ENCODE data around the gene RXFP1. TPM values are rescaled to one million over a fixed set of nuclear protein-coding genes. Genes with fewer than 3 reads are reported as not detected.
"Not testable (repeated sequence)": the region's sequence is repeated elsewhere in the genome, so short reads cannot be mapped to it uniquely, and the experiment has no call there.

RXFP1 gene
- total RNA-seq, 2 experiments from 2014 or later = not detected

GRCh38 chr4:158630893-158631292 is 109.2 kb downstream of the RXFP1 start:
- peaks cover 3% of the 10 kb centered on the region for H3K27me3 Mint-ChIP-seq
- no peaks in the 10 kb centered on the region for H3K36me3 Mint-ChIP-seq
- DNase-seq = no peak
- ChIA-PET POLR2A (no interaction called here), CTCF (no interaction called here)
- H3K4me3 Mint-ChIP-seq = no peak overlapping the region
- H3K4me1 Mint-ChIP-seq (ENCODE audit: low read depth) = no peaks in the 10 kb centered on the region
- H3K9me3 Mint-ChIP-seq = no peaks in the 10 kb centered on the region
- no peak overlapping the region for H3K27ac Mint-ChIP-seq
- intact Hi-C loops (cut with micrococcal nuclease) = no loop called here

- Mint-ChIP-seq H3K36me3 (no peaks in the 10 kb centered on the region), H3K4me1 (ENCODE audit: low read depth) (no peaks in the 10 kb centered on the region), H3K9me3 (no peaks in the 10 kb centered on the region), H3K4me3 (no peak overlapping the region), H3K27ac (no peak overlapping the region), H3K27me3 (peaks cover 3% of the 10 kb centered on the region)
- ChIA-PET CTCF (no interaction called here), POLR2A (no interaction called here)
- intact Hi-C loops (cut with micrococcal nuclease) = no loop called here
- no peak for DNase-seq
Observed at GRCh38 chr4:158636619-158637018, 114.9 kb downstream of the RXFP1 start.

GRCh38 chr4:158644356-158644755 is 122.7 kb downstream of the RXFP1 start:
- H3K4me3 Mint-ChIP-seq = no peak overlapping the region
- POLR2A ChIA-PET = no interaction called here
- intact Hi-C loops (cut with micrococcal nuclease) = no loop called here

GRCh38 chr4:158644760-158645159 is 123.1 kb downstream of the RXFP1 start:
- CTCF ChIA-PET = no interaction called here
- peaks cover 3% of the 10 kb centered on the region for H3K27me3 Mint-ChIP-seq
- no peaks in the 10 kb centered on the region for H3K9me3 Mint-ChIP-seq
- no peak overlapping the region for H3K27ac Mint-ChIP-seq
- no peak overlapping the region for H3K4me3 Mint-ChIP-seq
- intact Hi-C loops (cut with micrococcal nuclease) = no loop called here
- POLR2A ChIA-PET = no interaction called here
- H3K4me1 Mint-ChIP-seq (ENCODE audit: low read depth) = no peaks in the 10 kb centered on the region
- no peaks in the 10 kb centered on the region for H3K36me3 Mint-ChIP-seq
- DNase-seq = no peak

More at GRCh38 chr4:158644356-158644755, 122.7 kb downstream of the RXFP1 start:
- DNase-seq = no peak
- H3K4me1 Mint-ChIP-seq (ENCODE audit: low read depth) = no peaks in the 10 kb centered on the region
- peaks cover 3% of the 10 kb centered on the region for H3K27me3 Mint-ChIP-seq
- no peaks in the 10 kb centered on the region for H3K36me3 Mint-ChIP-seq
- no peak overlapping the region for H3K27ac Mint-ChIP-seq
- no peaks in the 10 kb centered on the region for H3K9me3 Mint-ChIP-seq
- CTCF ChIA-PET = no interaction called here

GRCh38 chr4:158649111-158649680 is 127.5 kb downstream of the RXFP1 start:
- intact Hi-C loops (cut with micrococcal nuclease) = no loop called here
- no peak overlapping the region for H3K27ac Mint-ChIP-seq
- H3K9me3 Mint-ChIP-seq = no peaks in the 10 kb centered on the region
- DNase-seq = no peak
- no peaks in the 10 kb centered on the region for H3K36me3 Mint-ChIP-seq
- H3K27me3 Mint-ChIP-seq = peaks cover 4% of the 10 kb centered on the region
- CTCF ChIA-PET = no interaction called here
- POLR2A ChIA-PET = no interaction called here
- H3K4me1 Mint-ChIP-seq (ENCODE audit: low read depth) = peaks cover 7% of the 10 kb centered on the region
- H3K4me3 Mint-ChIP-seq = no peak overlapping the region

- H3K4me3 Mint-ChIP-seq = no peak overlapping the region
Observed at GRCh38 chr4:158652920-158653319, 131.2 kb downstream of the RXFP1 start.

GRCh38 chr4:158656439-158656838 is 134.8 kb downstream of the RXFP1 start:
- H3K27ac Mint-ChIP-seq = no peak overlapping the region
- H3K27me3 Mint-ChIP-seq = no peaks in the 10 kb centered on the region
- H3K36me3 Mint-ChIP-seq = no peaks in the 10 kb centered on the region
- CTCF ChIA-PET = no interaction called here
- H3K4me3 Mint-ChIP-seq = no peak overlapping the region
- H3K9me3 Mint-ChIP-seq = no peaks in the 10 kb centered on the region
- POLR2A ChIA-PET = no interaction called here
- intact Hi-C loops (cut with micrococcal nuclease) = no loop called here
- DNase-seq = no peak
- H3K4me1 Mint-ChIP-seq (ENCODE audit: low read depth) = peaks cover 7% of the 10 kb centered on the region

More at GRCh38 chr4:158652920-158653319, 131.2 kb downstream of the RXFP1 start:
- H3K36me3 Mint-ChIP-seq = no peaks in the 10 kb centered on the region
- H3K9me3 Mint-ChIP-seq = no peaks in the 10 kb centered on the region
- H3K27ac Mint-ChIP-seq = no peak overlapping the region
- intact Hi-C loops (cut with micrococcal nuclease) = no loop called here
- ChIA-PET CTCF (no interaction called here), POLR2A (no interaction called here)
- no peak for DNase-seq
- peaks cover 7% of the 10 kb centered on the region for H3K4me1 Mint-ChIP-seq (ENCODE audit: low read depth)
- peaks cover 2% of the 10 kb centered on the region for H3K27me3 Mint-ChIP-seq

- no peaks in the 10 kb centered on the region for H3K27me3 Mint-ChIP-seq
- ChIA-PET POLR2A (no interaction called here), CTCF (interaction anchor here (1.6 kb wide), 1 partner anchor 10 kb away, joined by 4 read pairs; no protein-coding TSS in a partner anchor)
- DNase-seq = no peak
- no peaks in the 10 kb centered on the region for H3K9me3 Mint-ChIP-seq
- H3K4me3 Mint-ChIP-seq = no peak overlapping the region
- peaks cover 7% of the 10 kb centered on the region for H3K4me1 Mint-ChIP-seq (ENCODE audit: low read depth)
- no peak overlapping the region for H3K27ac Mint-ChIP-seq
- intact Hi-C loops (cut with micrococcal nuclease) = no loop called here
- no peaks in the 10 kb centered on the region for H3K36me3 Mint-ChIP-seq
Observed at GRCh38 chr4:158657291-158657690, 135.6 kb downstream of the RXFP1 start.

GRCh38 chr4:158663255-158663654 is 141.6 kb downstream of the RXFP1 start:
- intact Hi-C loops (cut with micrococcal nuclease); POLR2A ChIA-PET: not testable (repeated sequence)

GRCh38 chr4:158663707-158664625 is 142.3 kb downstream of the RXFP1 start:
- H3K27ac Mint-ChIP-seq; H3K4me3 Mint-ChIP-seq; H3K4me1 Mint-ChIP-seq (ENCODE audit: low read depth); CTCF ChIA-PET; H3K36me3 Mint-ChIP-seq; intact Hi-C loops (cut with micrococcal nuclease); H3K27me3 Mint-ChIP-seq; POLR2A ChIA-PET; DNase-seq; H3K9me3 Mint-ChIP-seq: not testable (repeated sequence)

More at GRCh38 chr4:158663255-158663654, 141.6 kb downstream of the RXFP1 start:
- H3K27ac Mint-ChIP-seq; H3K36me3 Mint-ChIP-seq; H3K4me1 Mint-ChIP-seq (ENCODE audit: low read depth); H3K9me3 Mint-ChIP-seq; H3K27me3 Mint-ChIP-seq; DNase-seq; CTCF ChIA-PET; H3K4me3 Mint-ChIP-seq: not testable (repeated sequence)

GRCh38 chr4:158664806-158665205 is 143.1 kb downstream of the RXFP1 start:
- POLR2A ChIA-PET = interaction anchor here (0.6 kb wide), 1 partner anchor 96 kb away, joined by 5 read pairs; no protein-coding TSS in a partner anchor
- no peak for DNase-seq
- intact Hi-C loops (cut with micrococcal nuclease) = loop anchor here (5.0 kb wide), 1 partner anchor 782 kb away; no protein-coding TSS in a partner anchor
- CTCF ChIA-PET = no interaction called here
- no peaks in the 10 kb centered on the region for H3K27me3 Mint-ChIP-seq
- no peaks in the 10 kb centered on the region for H3K9me3 Mint-ChIP-seq
- peaks cover 4% of the 10 kb centered on the region for H3K4me1 Mint-ChIP-seq (ENCODE audit: low read depth)
- no peak overlapping the region for H3K27ac Mint-ChIP-seq
- H3K4me3 Mint-ChIP-seq = no peak overlapping the region
- H3K36me3 Mint-ChIP-seq = peaks cover 10% of the 10 kb centered on the region

- Mint-ChIP-seq H3K4me1 (ENCODE audit: low read depth) (peaks cover 12% of the 10 kb centered on the region), H3K27ac (no peak overlapping the region), H3K9me3 (no peaks in the 10 kb centered on the region), H3K4me3 (no peak overlapping the region), H3K27me3 (no peaks in the 10 kb centered on the region), H3K36me3 (peaks cover 13% of the 10 kb centered on the region)
- intact Hi-C loops (cut with micrococcal nuclease) = loop anchor here (5.0 kb wide), 1 partner anchor 780 kb away; no protein-coding TSS in a partner anchor
- POLR2A ChIA-PET = no interaction called here
- DNase-seq = no peak
- CTCF ChIA-PET = interaction anchor here (0.6 to 0.8 kb wide), 2 partner anchors 9 to 400 kb away, joined by 3 to 4 read pairs; no protein-coding TSS in a partner anchor
Observed at GRCh38 chr4:158666892-158667291, 145.2 kb downstream of the RXFP1 start.

Measured in activated CD4-positive, alpha-beta memory T cell treated with anti-CD3 and anti-CD28 coated beads for 36 hours (primary cell).